DOHH2 (cell line): ENCODE data around the gene MAP4K1.
A peak's percentile ranks its signal among the peaks of the same experiment; 100 is the strongest.

Source experiments
- H3F3A ChIP-seq: fragments of 200-600 bp; sonication (generic), shearing (Covaris generic); 2 replicates; pipeline ENCODE4 v1.6.0; 2016; ENCODE audit warnings: antibody characterized with exemption, mild to moderate bottlenecking; ENCODE audit not compliant: control insufficient read depth, insufficient read depth
- H3K27ac ChIP-seq: fragments of 200-600 bp; sonication (generic); 2 replicates; pipeline ENCODE4 v1.5.1; 2014; ENCODE audit warnings: low read depth, mild to moderate bottlenecking, low read length, moderate library complexity
- H3K27me3 ChIP-seq: fragments of 200-600 bp; sonication (generic); 2 replicates; pipeline ENCODE4 v1.6.1; 2014; ENCODE audit warnings: mild to moderate bottlenecking, low read length, mixed read lengths; ENCODE audit not compliant: control insufficient read depth
- H3K36me3 ChIP-seq: fragments of 200-600 bp; sonication (generic); 2 replicates; pipeline ENCODE4 v1.6.1; 2014; ENCODE audit warnings: mild to moderate bottlenecking, low read length, moderate library complexity, mixed read lengths; ENCODE audit not compliant: control insufficient read depth
- H3K4me1 ChIP-seq: fragments of 200-600 bp; sonication (generic); 2 replicates; pipeline ENCODE4 v1.6.1; 2014; ENCODE audit warnings: mild to moderate bottlenecking, low read length, mixed read lengths; ENCODE audit not compliant: control insufficient read depth
- H3K4me2 ChIP-seq: fragments of 200-600 bp; sonication (generic); 2 replicates; pipeline ENCODE4 v1.6.0; 2014; ENCODE audit warnings: mild to moderate bottlenecking, low read length, moderate library complexity
- H3K4me3 ChIP-seq: fragments of 200-600 bp; sonication (generic); 2 replicates; pipeline ENCODE4 v1.5.1; 2014; ENCODE audit warnings: mild to moderate bottlenecking, low read length, mixed read lengths
- H3K79me2 ChIP-seq: fragments of 200-600 bp; sonication (generic); 2 replicates; pipeline ENCODE4 v1.6.1; 2014; ENCODE audit warnings: mild to moderate bottlenecking, low read length, mixed read lengths; ENCODE audit not compliant: control insufficient read depth
- H3K9me2 ChIP-seq: fragments of 200-600 bp; sonication (generic); replicated peaks from 2 replicates; pipeline ENCODE4 v1.6.1; 2014; ENCODE audit warnings: mild to moderate bottlenecking, low read length, mixed read lengths; ENCODE audit not compliant: control insufficient read depth
- H3K9me3 ChIP-seq: fragments of 200-600 bp; sonication (generic); 2 replicates; pipeline ENCODE4 v1.6.1; 2014; ENCODE audit warnings: antibody characterized with exemption, low read length, mixed read lengths; ENCODE audit not compliant: control insufficient read depth, insufficient read depth
- H4K20me1 ChIP-seq: fragments of 200-600 bp; sonication (generic); 2 replicates; pipeline ENCODE4 v1.6.0; 2014; ENCODE audit warnings: low read depth, mild to moderate bottlenecking, antibody characterized with exemption, low read length, moderate library complexity; ENCODE audit not compliant: control insufficient read depth, insufficient read depth
- EZH2phosphoT487 ChIP-seq: fragments of 200-600 bp; sonication (generic); IDR thresholded peaks from 2 replicates; pipeline ENCODE4 v1.6.1; 2017; ENCODE audit warnings: borderline replicate concordance, mild to moderate bottlenecking, antibody characterized with exemption, low read length, moderate library complexity, mixed read lengths
- TF ChIP-seq, protein P1 (sequence below): fragments of 200-600 bp; sonication (generic); IDR thresholded peaks from one replicate; pipeline ENCODE4 v1.5.1; 2014; ENCODE audit warnings: antibody characterized with exemption, mild to moderate bottlenecking, low read depth, low read length; ENCODE audit not compliant: poor library complexity, severe bottlenecking

Gene MAP4K1

DNA sequence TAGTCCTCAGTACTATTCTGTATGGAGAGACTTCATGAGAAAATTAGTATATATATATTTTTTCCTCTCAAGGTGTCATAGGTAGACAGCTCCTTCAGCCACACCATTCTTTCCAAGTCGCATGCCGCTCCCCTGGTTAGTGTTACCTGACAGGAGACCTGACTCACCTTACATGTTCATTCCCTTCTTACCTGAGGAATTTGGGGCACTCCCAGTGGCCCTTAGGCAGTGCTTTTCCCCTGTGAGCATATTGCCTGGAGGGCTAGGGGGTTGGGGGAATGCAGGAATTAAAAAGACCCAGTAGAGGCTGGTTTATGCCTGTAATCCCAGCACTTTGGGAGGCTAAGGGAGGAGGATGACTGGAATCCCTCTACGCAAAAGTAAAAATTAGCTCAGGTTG lies 20.7 kb upstream of the MAP4K1 start:
- no peak overlapping the region for H3K27ac ChIP-seq
- no peak overlapping the region for H3K4me3 ChIP-seq
- H3K9me2 ChIP-seq, result no peaks in the 10 kb centered on the region
- peaks cover 29% of the 10 kb centered on the region for H3K4me1 ChIP-seq
- no peaks in the 10 kb centered on the region for H3F3A ChIP-seq
- H3K27me3 ChIP-seq, result no peaks in the 10 kb centered on the region
- no peaks in the 10 kb centered on the region for H3K9me3 ChIP-seq
- H4K20me1 ChIP-seq, result no peaks in the 10 kb centered on the region
- TF ChIP-seq, protein P1, sequence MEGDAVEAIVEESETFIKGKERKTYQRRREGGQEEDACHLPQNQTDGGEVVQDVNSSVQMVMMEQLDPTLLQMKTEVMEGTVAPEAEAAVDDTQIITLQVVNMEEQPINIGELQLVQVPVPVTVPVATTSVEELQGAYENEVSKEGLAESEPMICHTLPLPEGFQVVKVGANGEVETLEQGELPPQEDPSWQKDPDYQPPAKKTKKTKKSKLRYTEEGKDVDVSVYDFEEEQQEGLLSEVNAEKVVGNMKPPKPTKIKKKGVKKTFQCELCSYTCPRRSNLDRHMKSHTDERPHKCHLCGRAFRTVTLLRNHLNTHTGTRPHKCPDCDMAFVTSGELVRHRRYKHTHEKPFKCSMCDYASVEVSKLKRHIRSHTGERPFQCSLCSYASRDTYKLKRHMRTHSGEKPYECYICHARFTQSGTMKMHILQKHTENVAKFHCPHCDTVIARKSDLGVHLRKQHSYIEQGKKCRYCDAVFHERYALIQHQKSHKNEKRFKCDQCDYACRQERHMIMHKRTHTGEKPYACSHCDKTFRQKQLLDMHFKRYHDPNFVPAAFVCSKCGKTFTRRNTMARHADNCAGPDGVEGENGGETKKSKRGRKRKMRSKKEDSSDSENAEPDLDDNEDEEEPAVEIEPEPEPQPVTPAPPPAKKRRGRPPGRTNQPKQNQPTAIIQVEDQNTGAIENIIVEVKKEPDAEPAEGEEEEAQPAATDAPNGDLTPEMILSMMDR, result no peak
- no peak for TF ChIP-seq EZH2phosphoT487
- H3K79me2 ChIP-seq, result no peaks in the 10 kb centered on the region
- H3K4me2 ChIP-seq, result no peak overlapping the region
- H3K36me3 ChIP-seq, result peaks cover 25% of the 10 kb centered on the region

DNA sequence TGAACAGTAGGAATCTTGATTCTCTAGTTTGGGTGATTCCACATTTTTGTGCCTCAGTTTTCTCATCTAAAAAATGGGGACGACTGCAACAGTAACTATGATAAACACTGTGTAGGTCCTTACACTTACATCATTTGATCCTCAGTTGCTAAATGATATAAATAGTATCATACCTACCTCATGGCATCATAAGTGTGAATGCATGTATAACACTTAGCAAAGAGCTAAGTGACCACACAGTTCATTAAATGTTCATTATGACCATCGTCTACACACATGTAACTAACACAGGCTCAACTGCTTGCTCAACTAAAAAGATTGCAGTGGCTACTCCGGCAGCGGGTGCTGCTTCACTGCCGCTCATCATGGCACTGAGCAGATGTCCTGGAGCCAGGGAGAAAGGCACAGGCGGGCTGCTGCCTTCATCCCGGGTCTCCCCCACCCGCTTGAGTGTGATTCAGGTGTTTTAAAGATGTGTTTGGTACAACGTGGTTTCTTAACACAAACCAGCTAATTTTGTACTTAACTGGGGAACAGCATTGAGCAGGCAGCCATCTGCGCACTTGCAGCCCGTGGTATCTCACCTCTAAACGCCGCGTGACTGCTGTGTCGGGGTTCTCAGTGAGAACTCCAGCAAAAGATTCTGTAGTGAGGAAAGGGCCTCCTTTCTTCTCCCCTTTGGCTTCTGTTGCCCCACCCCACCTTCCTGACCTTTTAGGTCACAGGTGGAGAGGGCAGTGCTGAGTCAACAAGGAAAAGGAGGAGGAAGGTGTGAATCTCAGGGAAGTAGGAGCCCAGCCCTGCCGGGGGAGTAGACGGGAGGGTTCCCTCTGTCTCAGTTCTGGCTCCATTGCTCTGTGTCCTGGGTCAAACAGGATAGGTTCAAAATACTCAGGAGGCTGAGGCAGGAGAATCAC lies 18.0 kb upstream of the MAP4K1 start:
- no peak overlapping the region for H3K27ac ChIP-seq
- H3K9me2 ChIP-seq, result no peaks in the 10 kb centered on the region
- H3F3A ChIP-seq, result peaks cover 6% of the 10 kb centered on the region; the same call in 1 of the 2 replicates
- H3K9me3 ChIP-seq, result no peaks in the 10 kb centered on the region
- H3K4me2 ChIP-seq, result no peak overlapping the region; the same call in 1 of the 2 replicates
- peaks cover 17% of the 10 kb centered on the region for H3K4me1 ChIP-seq
- no peaks in the 10 kb centered on the region for H3K27me3 ChIP-seq
- H3K36me3 ChIP-seq, result peaks cover 35% of the 10 kb centered on the region
- no peaks in the 10 kb centered on the region for H3K79me2 ChIP-seq
- no peak overlapping the region for H3K4me3 ChIP-seq
- TF ChIP-seq, protein P1, result no peak
- no peak for TF ChIP-seq EZH2phosphoT487
- no peaks in the 10 kb centered on the region for H4K20me1 ChIP-seq

DNA sequence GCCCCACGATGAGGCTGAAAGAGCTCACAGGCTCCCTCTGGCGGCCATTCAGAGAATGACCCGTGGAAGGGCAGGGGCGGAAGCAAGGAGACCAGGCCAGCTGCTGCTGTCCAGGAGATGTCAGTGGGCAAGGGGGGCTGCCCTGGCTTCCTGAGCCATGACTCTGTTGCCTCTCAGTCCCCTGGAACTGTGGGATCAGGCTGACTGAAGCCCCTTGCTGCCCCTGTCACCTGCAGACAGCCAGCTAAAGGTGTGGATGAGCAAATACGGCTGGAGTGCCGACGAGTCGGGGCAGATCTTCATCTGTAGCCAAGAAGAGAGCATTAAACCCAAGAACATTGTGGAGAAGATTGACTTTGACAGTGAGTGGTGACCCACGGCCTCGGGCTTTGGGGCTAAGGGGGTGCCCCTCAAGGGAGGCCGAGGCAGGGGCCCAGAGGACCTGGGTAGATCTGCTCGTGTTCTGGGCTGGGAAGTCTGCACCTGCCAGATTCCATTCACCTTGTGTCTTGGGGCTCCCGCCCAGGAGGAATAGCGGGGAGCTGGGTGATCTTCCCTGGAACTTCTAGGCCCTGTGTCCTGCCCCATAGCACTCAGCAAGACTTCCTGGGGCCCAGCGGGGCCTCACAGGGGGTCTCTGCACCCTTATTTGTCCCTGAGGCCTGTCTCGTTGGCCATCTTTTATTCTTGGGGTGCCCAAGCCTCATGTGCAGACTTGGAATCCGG lies 17.2 kb upstream of the MAP4K1 start:
- Histone ChIP-seq H3K27me3 (no peaks in the 10 kb centered on the region), H3K9me3 (no peaks in the 10 kb centered on the region), H3K36me3 (peaks cover 39% of the 10 kb centered on the region), H4K20me1 (no peaks in the 10 kb centered on the region), H3K79me2 (no peaks in the 10 kb centered on the region), H3K9me2 (no peaks in the 10 kb centered on the region), H3K27ac (no peak overlapping the region), H3K4me1 (peaks cover 17% of the 10 kb centered on the region), H3F3A (peaks cover 6% of the 10 kb centered on the region; the same call in 1 of the 2 replicates), H3K4me3 (no peak overlapping the region), H3K4me2 (no peak overlapping the region)
- TF ChIP-seq, protein P1, result peak; percentile 93
- no peak for TF ChIP-seq EZH2phosphoT487
